Right lobe of liver (tissue), 4 donors: ENCODE results near the gene BUD23.

ENCODE experiments used
- POLR2A ChIP-seq: fragments of 450-650 bp; IDR thresholded peaks from one replicate; pipeline ENCODE4 v1.6.1; 2017; ENCODE audit warnings: antibody characterized with exemption, mild to moderate bottlenecking
- TF ChIP-seq, protein P1 (sequence below), 4 donors: fragments of 200-600 bp in 3 of 4; fragments of 450-650 bp in 1 of 4; IDR thresholded peaks; one replicate each; pipeline versions ENCODE4 v1.5.1 to v1.8.0; 2016 to 2022; ENCODE audit warnings: antibody characterized with exemption in 4 of 4, mild to moderate bottlenecking in 2 of 4
- donor health status: DM: no; HTN: no; CAD: no.
- donor health status: DM: no; HTN: no; CAD: no.
- donor health status: DM: no; HTN: yes; CAD: no.

GRCh38 chr7:73650524-73650923 is 32.9 kb upstream of the BUD23 start:
- TF ChIP-seq, protein P1, sequence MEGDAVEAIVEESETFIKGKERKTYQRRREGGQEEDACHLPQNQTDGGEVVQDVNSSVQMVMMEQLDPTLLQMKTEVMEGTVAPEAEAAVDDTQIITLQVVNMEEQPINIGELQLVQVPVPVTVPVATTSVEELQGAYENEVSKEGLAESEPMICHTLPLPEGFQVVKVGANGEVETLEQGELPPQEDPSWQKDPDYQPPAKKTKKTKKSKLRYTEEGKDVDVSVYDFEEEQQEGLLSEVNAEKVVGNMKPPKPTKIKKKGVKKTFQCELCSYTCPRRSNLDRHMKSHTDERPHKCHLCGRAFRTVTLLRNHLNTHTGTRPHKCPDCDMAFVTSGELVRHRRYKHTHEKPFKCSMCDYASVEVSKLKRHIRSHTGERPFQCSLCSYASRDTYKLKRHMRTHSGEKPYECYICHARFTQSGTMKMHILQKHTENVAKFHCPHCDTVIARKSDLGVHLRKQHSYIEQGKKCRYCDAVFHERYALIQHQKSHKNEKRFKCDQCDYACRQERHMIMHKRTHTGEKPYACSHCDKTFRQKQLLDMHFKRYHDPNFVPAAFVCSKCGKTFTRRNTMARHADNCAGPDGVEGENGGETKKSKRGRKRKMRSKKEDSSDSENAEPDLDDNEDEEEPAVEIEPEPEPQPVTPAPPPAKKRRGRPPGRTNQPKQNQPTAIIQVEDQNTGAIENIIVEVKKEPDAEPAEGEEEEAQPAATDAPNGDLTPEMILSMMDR (IDR thresholded peaks at IDR 0.05), result no peak
- no peak for TF ChIP-seq POLR2A
